ENCODE data around the gene NIBAN1. TPM values are rescaled to one million over a fixed set of nuclear protein-coding genes. Genes with fewer than 3 reads are reported as not detected.

Gene NIBAN1
- total and polyA plus RNA-seq, 3 experiments from 2014 or later: 40.0 to 55.7 (median 51.8) TPM

GRCh38 chr1:184986250-184986649 is 11.9 kb upstream of the NIBAN1 start:
- H3K4me1 Mint-ChIP-seq: peaks cover 7 to 9% (median 7%) of the 10 kb centered on the region in 3 donors
- H3K9me3 Mint-ChIP-seq: no peaks in the 10 kb centered on the region
- Histone ChIP-seq H3K27ac (ENCODE audit: low read depth, low read length) (no peak overlapping the region), H3K4me1 (ENCODE audit: insufficient read depth, low read length) (no peaks in the 10 kb centered on the region), H3K9me3 (ENCODE audit: low read length) (no peaks in the 10 kb centered on the region), H3K36me3 (ENCODE audit: insufficient read depth, low read length) (no peaks in the 10 kb centered on the region), H3K4me3 (ENCODE audit: low read length) (no peak overlapping the region), H3K27me3 (ENCODE audit: insufficient read depth, low read length, poor library complexity, severe bottlenecking) (no peaks in the 10 kb centered on the region)
- CTCF ChIA-PET: interaction anchor here (1.0 to 9.3 kb wide), 2 partner anchors 12 to 179 kb away, joined by 3 to 175 read pairs; partner anchors contain the start of gene NIBAN1
- H3K36me3 Mint-ChIP-seq: no peaks in the 10 kb centered on the region
- DNase-seq: no peak
- POLR2A ChIA-PET: no interaction called here
- no peak overlapping the region for H3K4me3 Mint-ChIP-seq
- H3K27ac Mint-ChIP-seq: no peak overlapping the region
- peaks cover 3 to 6% of the 10 kb centered on the region in 2 donors for H3K27me3 Mint-ChIP-seq

GRCh38 chr1:184982002-184982954 is 8.0 kb upstream of the NIBAN1 start:
- no peaks in the 10 kb centered on the region for H3K27me3 ChIP-seq (ENCODE audit: insufficient read depth, low read length, poor library complexity, severe bottlenecking)
- no peaks in the 10 kb centered on the region for H3K36me3 ChIP-seq (ENCODE audit: insufficient read depth, low read length)
- DNase-seq: peak; percentile 40 to 83 (median 69)
- no peaks in the 10 kb centered on the region for H3K4me1 ChIP-seq (ENCODE audit: insufficient read depth, low read length)
- H3K4me3 Mint-ChIP-seq: no peak overlapping the region
- peaks cover 7 to 9% (median 7%) of the 10 kb centered on the region in 3 donors for H3K4me1 Mint-ChIP-seq
- POLR2A ChIA-PET: interaction anchor here (1.7 kb wide), 1 partner anchor 177 kb away, joined by 8 read pairs; no protein-coding TSS in a partner anchor
- H3K9me3 Mint-ChIP-seq: no peaks in the 10 kb centered on the region
- no peak overlapping the region for H3K27ac ChIP-seq (ENCODE audit: low read depth, low read length)
- no peaks in the 10 kb centered on the region for H3K36me3 Mint-ChIP-seq
- CTCF ChIA-PET: interaction anchor here (0.7 to 9.3 kb wide), 20 partner anchors 11 to 290 kb away, joined by 3 to 175 read pairs (median 4); partner anchors contain the start of genes RNF2 and SWT1
- H3K27me3 Mint-ChIP-seq: peaks cover 3 to 6% of the 10 kb centered on the region in 2 donors
- H3K4me3 ChIP-seq (ENCODE audit: low read length): no peak overlapping the region
- no peaks in the 10 kb centered on the region for H3K9me3 ChIP-seq (ENCODE audit: low read length)
- H3K27ac Mint-ChIP-seq: peak overlapping the region in 3 of 8 donors; percentile 35 to 81 (median 47)

GRCh38 chr1:184980726-184981125 is 6.4 kb upstream of the NIBAN1 start:
- DNase-seq: no peak
- H3K4me1 ChIP-seq (ENCODE audit: insufficient read depth, low read length): peaks cover 5% of the 10 kb centered on the region
- H3K36me3 ChIP-seq (ENCODE audit: insufficient read depth, low read length): no peaks in the 10 kb centered on the region
- Mint-ChIP-seq H3K9me3 (no peaks in the 10 kb centered on the region), H3K27me3 (peaks cover 3 to 6% of the 10 kb centered on the region in 2 donors), H3K36me3 (no peaks in the 10 kb centered on the region), H3K4me1 (peaks cover 12 to 19% (median 16%) of the 10 kb centered on the region in 3 donors), H3K27ac (no peak overlapping the region), H3K4me3 (no peak overlapping the region)
- no peak overlapping the region for H3K27ac ChIP-seq (ENCODE audit: low read depth, low read length)
- POLR2A ChIA-PET: no interaction called here
- no peak overlapping the region for H3K4me3 ChIP-seq (ENCODE audit: low read length)
- no peaks in the 10 kb centered on the region for H3K27me3 ChIP-seq (ENCODE audit: insufficient read depth, low read length, poor library complexity, severe bottlenecking)
- CTCF ChIA-PET: interaction anchor here (0.8 to 9.3 kb wide), 6 partner anchors 9 to 174 kb away, joined by 3 to 175 read pairs (median 15); no protein-coding TSS in a partner anchor
- H3K9me3 ChIP-seq (ENCODE audit: low read length): no peaks in the 10 kb centered on the region

GRCh38 chr1:184975208-184975870 is 1.0 kb upstream of the NIBAN1 start:
- CTCF ChIA-PET: interaction anchor here (1.1 to 9.2 kb wide), 3 partner anchors 12 to 222 kb away, joined by 3 to 70 read pairs (median 3); no protein-coding TSS in a partner anchor
- Mint-ChIP-seq H3K27me3 (no peaks in the 10 kb centered on the region), H3K4me3 (peak overlapping the region; percentile 57 to 99 (median 75)), H3K27ac (peak overlapping the region; percentile 80 to 96 (median 88)), H3K9me3 (no peaks in the 10 kb centered on the region), H3K36me3 (peaks cover 0 to 18% (median 0%) of the 10 kb centered on the region in 3 donors), H3K4me1 (peaks cover 45 to 59% (median 56%) of the 10 kb centered on the region in 3 donors)
- POLR2A ChIA-PET: interaction anchor here (0.7 to 1.4 kb wide), 2 partner anchors 70 to 108 kb away, joined by 4 to 6 read pairs; partner anchors contain the start of gene RNF2
- DNase-seq: peak in 1 of 5 donors; percentile 35
- H3K9me3 ChIP-seq (ENCODE audit: low read length): no peaks in the 10 kb centered on the region
- H3K4me3 ChIP-seq (ENCODE audit: low read length): no peak overlapping the region
- H3K4me1 ChIP-seq (ENCODE audit: insufficient read depth, low read length): peaks cover 41% of the 10 kb centered on the region
- no peaks in the 10 kb centered on the region for H3K27me3 ChIP-seq (ENCODE audit: insufficient read depth, low read length, poor library complexity, severe bottlenecking)
- peak overlapping the region; percentile 27 for H3K27ac ChIP-seq (ENCODE audit: low read depth, low read length)
- no peaks in the 10 kb centered on the region for H3K36me3 ChIP-seq (ENCODE audit: insufficient read depth, low read length)

- H3K4me3 ChIP-seq (ENCODE audit: low read length): peak overlapping the region; percentile 93
- Mint-ChIP-seq H3K36me3 (peaks cover 0 to 19% (median 0%) of the 10 kb centered on the region in 3 donors), H3K9me3 (no peaks in the 10 kb centered on the region), H3K4me1 (peaks cover 48 to 63% (median 61%) of the 10 kb centered on the region in 3 donors), H3K4me3 (peak overlapping the region; percentile 57 to 99 (median 75)), H3K27ac (peak overlapping the region; percentile 82 to 96 (median 90)), H3K27me3 (no peaks in the 10 kb centered on the region)
- H3K4me1 ChIP-seq (ENCODE audit: insufficient read depth, low read length): peaks cover 41% of the 10 kb centered on the region
- no peaks in the 10 kb centered on the region for H3K9me3 ChIP-seq (ENCODE audit: low read length)
- POLR2A ChIA-PET: interaction anchor here (0.7 to 1.7 kb wide), 6 partner anchors 36 to 132 kb away, joined by 3 to 6 read pairs (median 4); partner anchors contain the start of gene RNF2
- peak overlapping the region; percentile 95 for H3K27ac ChIP-seq (ENCODE audit: low read depth, low read length)
- H3K36me3 ChIP-seq (ENCODE audit: insufficient read depth, low read length): no peaks in the 10 kb centered on the region
- CTCF ChIA-PET: interaction anchor here (1.1 to 9.2 kb wide), 6 partner anchors 12 to 222 kb away, joined by 3 to 70 read pairs (median 3); no protein-coding TSS in a partner anchor
- no peak for DNase-seq
- H3K27me3 ChIP-seq (ENCODE audit: insufficient read depth, low read length, poor library complexity, severe bottlenecking): no peaks in the 10 kb centered on the region
These were observed 468 bp upstream of the NIBAN1 start for GRCh38 chr1:184974837-184975115.

GRCh38 chr1:184973272-184974055 is 844 bp downstream of the NIBAN1 start:
- H3K4me1 ChIP-seq (ENCODE audit: insufficient read depth, low read length): peaks cover 41% of the 10 kb centered on the region
- ChIA-PET POLR2A (interaction anchor here (0.6 to 1.7 kb wide), 8 partner anchors 10 to 412 kb away, joined by 3 to 10 read pairs (median 4); partner anchors contain the start of gene RNF2), CTCF (interaction anchor here (1.2 to 9.2 kb wide), 6 partner anchors 8 to 167 kb away, joined by 3 to 70 read pairs (median 4); no protein-coding TSS in a partner anchor)
- H3K9me3 ChIP-seq (ENCODE audit: low read length): no peaks in the 10 kb centered on the region
- no peaks in the 10 kb centered on the region for H3K9me3 Mint-ChIP-seq
- H3K27ac ChIP-seq (ENCODE audit: low read depth, low read length): peak overlapping the region; percentile 95
- no peaks in the 10 kb centered on the region for H3K36me3 ChIP-seq (ENCODE audit: insufficient read depth, low read length)
- DNase-seq: peak in 4 of 5 donors; percentile 9 to 66 (median 43)
- no peaks in the 10 kb centered on the region for H3K27me3 Mint-ChIP-seq
- peaks cover 0 to 19% (median 0%) of the 10 kb centered on the region in 3 donors for H3K36me3 Mint-ChIP-seq
- peak overlapping the region; percentile 93 for H3K4me3 ChIP-seq (ENCODE audit: low read length)
- peak overlapping the region; percentile 88 to 99 (median 98) for H3K4me3 Mint-ChIP-seq
- no peaks in the 10 kb centered on the region for H3K27me3 ChIP-seq (ENCODE audit: insufficient read depth, low read length, poor library complexity, severe bottlenecking)
- H3K27ac Mint-ChIP-seq: peak overlapping the region; percentile 87 to 99 (median 98)
- H3K4me1 Mint-ChIP-seq: peaks cover 58 to 74% (median 72%) of the 10 kb centered on the region in 3 donors

Data from CD8-positive, alpha-beta memory T cell (primary cell).